Body of pancreas (tissue), 4 donors: ENCODE data around the gene ERBB3. TPM values are rescaled to one million over a fixed set of nuclear protein-coding genes. Genes with fewer than 3 reads are reported as not detected.

Experiments
- ATAC-seq: fragments of 150-250 bp; one replicate; pipeline ENCODE4 v1.9.1; 2016
- DNase-seq, 4 donors: peaks; one replicate each; pipeline ENCODE4 v3.0.0-alpha.2; 2019
- H3K27ac ChIP-seq, 4 donors: fragments of 200-600 bp; sonication (generic); 1 replicate in 3 of 4; 2 replicates in 1 of 4; pipeline versions ENCODE4 v1.5.1 to v1.6.1; 2016 to 2019; ENCODE audit warnings: mild to moderate bottlenecking in 1 of 4, mixed read lengths in 1 of 4, moderate library complexity in 1 of 4
- H3K27me3 ChIP-seq, 2 donors: fragments of 200-600 bp; sonication (generic); one replicate each; pipeline ENCODE4 v1.6.0; 2016; ENCODE audit warnings: mild to moderate bottlenecking in 1 of 2
- H3K36me3 ChIP-seq, 2 donors: fragments of 200-600 bp; sonication (generic); replicated peaks in 1 of 2; 2 replicates each; pipeline ENCODE4 v1.5.1; 2016; ENCODE audit warnings: low read depth in 2 of 2; ENCODE audit not compliant: insufficient read depth in 1 of 2
- H3K4me1 ChIP-seq: fragments of 200-600 bp; sonication (generic); one replicate; pipeline ENCODE4 v1.6.0; 2016
- H3K4me3 ChIP-seq, 2 donors: fragments of 200-600 bp; sonication (generic); 1 replicate in 1 of 2; 2 replicates in 1 of 2; pipeline ENCODE4 v1.5.1; 2016 to 2019
- H3K9me3 ChIP-seq, 3 donors: fragments of 200-600 bp; sonication (generic); 1 replicate in 2 of 3; 2 replicates in 1 of 3; pipeline ENCODE4 v1.5.1; 2016
- CTCF ChIP-seq, 7 experiments: fragments of 450-650 bp in 4 of 7; fragments of 200-600 bp in 3 of 7; sonication (generic) in 3 of 7; IDR thresholded peaks; one replicate each; pipeline ENCODE4 v1.5.1; 2016 to 2019; ENCODE audit warnings: antibody characterized with exemption in 7 of 7
- POLR2A ChIP-seq, 3 donors: fragments of 450-650 bp; IDR thresholded peaks; one replicate each; pipeline ENCODE4 v1.6.1; 2016; ENCODE audit warnings: antibody characterized with exemption in 3 of 3, mild to moderate bottlenecking in 2 of 3
- WGBS, 2 donors: methylation state at CpG; one replicate each; pipeline ENCODE4 v1.1.5; 2017; 5-methylcytosine and 5-hydroxymethylcytosine counted together
- intact Hi-C: fragments of 100-400 bp; cut with DNase I; formaldehyde crosslinking; loops from one replicate; pipeline ENCODE4 v1.15.1; 2023
- total RNA-seq, 2 donors: library from RNA; depleted of rRNA; stranded (reverse); fragments of >200 nt; gene quantifications; one replicate each; pipeline ENCODE4 v1.1.0, GENCODE V29; 2016

ERBB3 gene
- total RNA-seq, 2 donors from 2014 or later: 72.9 to 74.8 TPM

- no peaks in the 10 kb centered on the region for H3K9me3 ChIP-seq
- WGBS, 2 donors: 59 to 62% methylated on average over 3 of the region's 3 CpGs
- intact Hi-C loops: no loop called here
- DNase-seq: no peak
- peaks cover 35% of the 10 kb centered on the region for H3K4me1 ChIP-seq
- no peaks in the 10 kb centered on the region for H3K36me3 ChIP-seq
- H3K27me3 ChIP-seq: no peaks in the 10 kb centered on the region
- TF ChIP-seq POLR2A (IDR thresholded peaks at IDR 0.05): no peak
- no peak for TF ChIP-seq CTCF (IDR thresholded peaks at IDR 0.05)
- H3K27ac ChIP-seq: no peak overlapping the region
- ATAC-seq: no peak
- H3K4me3 ChIP-seq: no peak overlapping the region
Measured at GRCh38 chr12:56150563-56150962, 70.6 kb downstream of the ERBB3 start.

- Histone ChIP-seq H3K27me3 (no peaks in the 10 kb centered on the region), H3K4me1 (peaks cover 30% of the 10 kb centered on the region), H3K36me3 (no peaks in the 10 kb centered on the region), H3K9me3 (no peaks in the 10 kb centered on the region), H3K27ac (peak overlapping the region; percentile 89 to 97 (median 92)), H3K4me3 (peak overlapping the region; percentile 29 to 64)
- 1 to 2% methylated on average over 12 of the region's 12 CpGs for WGBS, 2 donors
- ATAC-seq: peak; percentile 64
- TF ChIP-seq CTCF (IDR thresholded peaks at IDR 0.05) (peak in 6 of 7 experiments; percentile 33 to 77 (median 56)), POLR2A (IDR thresholded peaks at IDR 0.05) (no peak)
- DNase-seq: peak; percentile 62 to 79 (median 72)
- intact Hi-C loops: no loop called here
Measured at GRCh38 chr12:56151672-56152131, 71.7 kb downstream of the ERBB3 start.

GRCh38 chr12:56152132-56152755 lies 72.3 kb downstream of the ERBB3 start, which contains the start of gene MYL6B:
Gene MYL6B (plus strand): TSS chr12:56152587. CDS start chr12:56153919, 1,332 bp downstream.
- intact Hi-C loops: no loop called here
- Histone ChIP-seq H3K9me3 (no peaks in the 10 kb centered on the region), H3K4me1 (peaks cover 30% of the 10 kb centered on the region), H3K36me3 (no peaks in the 10 kb centered on the region), H3K27me3 (no peaks in the 10 kb centered on the region), H3K4me3 (peak within 1 kb of the TSS; percentile 29 to 64), H3K27ac (peak within 1 kb of the TSS; percentile 89 to 97 (median 92))
- WGBS, 2 donors: 0% methylated on average over 18 to 37 of the region's 37 CpGs
- DNase-seq: peak; percentile 91 to 95 (median 94)
- ATAC-seq: peak; percentile 96
- peak; percentile 37 to 74 (median 73) for TF ChIP-seq POLR2A (IDR thresholded peaks at IDR 0.05)
- no peak for TF ChIP-seq CTCF (IDR thresholded peaks at IDR 0.05)

Other genes starting within 250 kb of the ERBB3 start
- gene MMP19, start 237.2 kb upstream of the ERBB3 start, total RNA-seq: 10 to 100 TPM in 1 of 2 donors, 1 to 10 TPM in 1; 3.4 to 23.4 TPM
- gene PYM1, start 152.3 kb upstream of the ERBB3 start, total RNA-seq: 10 to 100 TPM; 21.5 to 26.0 TPM
- gene DGKA, start 149.0 kb upstream of the ERBB3 start, total RNA-seq: 100 to 1,000 TPM in 1 of 2 donors, 10 to 100 TPM in 1; 33.3 to 128 TPM
- 1 to 10 TPM; 1.6 to 2.6 TPM for gene PMEL, start 114.1 kb upstream of the ERBB3 start, total RNA-seq
- 10 to 100 TPM in 1 of 2 donors, 1 to 10 TPM in 1; 8.8 to 12.5 TPM for gene CDK2, start 113.3 kb upstream of the ERBB3 start, total RNA-seq
- 10 to 100 TPM; 28.3 to 33.9 TPM for gene RAB5B, start 106.1 kb upstream of the ERBB3 start, total RNA-seq
- 10 to 100 TPM; 10.6 to 20.8 TPM for gene SUOX, start 82.9 kb upstream of the ERBB3 start, total RNA-seq
- gene IKZF4, start 59.1 kb upstream of the ERBB3 start, total RNA-seq: 1 to 10 TPM; 2.6 to 7.6 TPM
- 100 to 1,000 TPM; 215 to 405 TPM for gene RPS26, start 38.2 kb upstream of the ERBB3 start, total RNA-seq
- 100 to 1,000 TPM in 1 of 2 donors, 10 to 100 TPM in 1; 49.4 to 107 TPM for gene PA2G4, start 24.4 kb downstream of the ERBB3 start, total RNA-seq
- 1,000 to 10,000 TPM; 1,174 to 2,214 TPM for gene RPL41, start 36.5 kb downstream of the ERBB3 start, total RNA-seq
- gene ZC3H10, start 38.1 kb downstream of the ERBB3 start, total RNA-seq: 10 to 100 TPM in 1 of 2 donors, under 1 TPM in 1; 0.99 to 11.2 TPM
- gene ESYT1, start 48.1 kb downstream of the ERBB3 start, total RNA-seq: 100 to 1,000 TPM in 1 of 2 donors, 10 to 100 TPM in 1; 43.3 to 182 TPM
- gene MYL6B, start 72.4 kb downstream of the ERBB3 start, total RNA-seq: 10 to 100 TPM in 1 of 2 donors, 1 to 10 TPM in 1; 7.5 to 24.1 TPM
- 1,000 to 10,000 TPM in 1 of 2 donors, 100 to 1,000 TPM in 1; 838 to 1,110 TPM for gene MYL6, start 78.2 kb downstream of the ERBB3 start, total RNA-seq
- 10 to 100 TPM; 46.2 to 50.8 TPM for gene SMARCC2, start 109.3 kb downstream of the ERBB3 start, total RNA-seq
- gene RNF41, start 141.8 kb downstream of the ERBB3 start, total RNA-seq: 10 to 100 TPM; 13.2 TPM
- 10 to 100 TPM; 11.9 to 16.3 TPM for gene NABP2, start 144.2 kb downstream of the ERBB3 start, total RNA-seq
- 100 to 1,000 TPM; 306 to 333 TPM for gene SLC39A5, start 149.9 kb downstream of the ERBB3 start, total RNA-seq
- 10 to 100 TPM; 15.2 to 21.0 TPM for gene ANKRD52, start 178.2 kb downstream of the ERBB3 start, total RNA-seq
- 10 to 100 TPM; 28.0 to 34.9 TPM for gene COQ10A, start 186.8 kb downstream of the ERBB3 start, total RNA-seq
- 10 to 100 TPM; 66.2 to 88.0 TPM for gene CS, start 220.2 kb downstream of the ERBB3 start, total RNA-seq
- gene CNPY2, start 235.8 kb downstream of the ERBB3 start, total RNA-seq: 100 to 1,000 TPM in 1 of 2 donors, 10 to 100 TPM in 1; 40.2 to 103 TPM